ENCODE results near the gene CENPP.

CENPP gene

DNA sequence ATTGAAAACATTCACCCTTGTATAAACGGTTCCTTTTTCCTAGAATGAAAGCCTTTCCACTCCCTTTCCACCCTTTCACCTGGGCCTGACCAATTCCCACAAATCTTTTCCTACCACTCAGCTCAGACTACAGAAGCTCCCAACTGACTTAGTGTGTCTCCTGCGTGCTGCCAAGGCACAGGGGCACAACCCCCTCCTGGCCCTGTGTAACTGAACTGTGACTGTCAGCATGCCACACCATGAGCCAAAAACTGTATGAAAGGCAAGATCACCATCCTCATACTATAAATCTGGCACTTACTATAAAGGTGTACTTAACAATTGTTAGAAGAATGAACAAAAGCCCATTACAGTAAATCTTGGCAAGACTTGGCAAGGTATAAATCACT, 12.1 kb upstream of the CENPP start:
- DNase-seq (ENCODE audit: low spot score), result no peak

DNA sequence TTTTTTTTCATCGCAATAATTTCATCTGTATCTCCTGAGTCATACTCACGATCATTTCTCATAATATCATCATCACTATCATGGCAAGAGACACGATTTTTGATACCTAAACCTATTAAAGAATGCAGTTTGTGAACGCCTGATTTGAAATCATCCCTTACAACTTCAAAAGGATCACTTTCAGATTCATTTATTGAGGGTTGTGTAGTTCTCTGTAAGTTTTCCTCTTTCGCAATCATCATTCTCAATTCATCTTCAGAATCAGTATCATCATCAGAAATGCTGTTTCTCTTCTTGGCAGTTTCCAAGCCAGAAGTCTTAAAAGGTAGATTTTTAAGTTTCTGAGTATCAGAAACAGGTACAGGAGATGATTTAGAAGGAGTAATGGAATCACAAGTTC, 10.3 kb upstream of the CENPP start:
- no peak for DNase-seq (ENCODE audit: low spot score)

DNA sequence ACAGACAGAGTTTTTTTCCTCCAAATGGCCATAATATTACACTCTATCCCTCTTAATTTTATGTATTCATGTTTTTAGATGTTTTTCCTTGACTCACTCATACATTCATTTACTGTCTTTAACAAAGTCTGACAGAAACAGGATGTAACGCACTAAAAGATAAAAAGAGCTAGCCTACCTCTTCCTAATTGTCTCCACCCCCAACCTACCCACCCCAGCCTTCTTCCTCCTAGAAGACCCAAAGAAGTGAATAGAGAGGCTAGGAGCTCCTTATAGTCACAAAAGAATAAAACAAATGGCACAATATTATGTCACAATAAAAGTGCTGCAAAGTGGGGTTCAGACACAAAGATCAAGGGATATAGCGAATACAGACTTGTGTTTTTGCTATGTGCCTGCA, 1.3 kb upstream of the CENPP start:
- DNase-seq (ENCODE audit: low spot score), result no peak

DNA sequence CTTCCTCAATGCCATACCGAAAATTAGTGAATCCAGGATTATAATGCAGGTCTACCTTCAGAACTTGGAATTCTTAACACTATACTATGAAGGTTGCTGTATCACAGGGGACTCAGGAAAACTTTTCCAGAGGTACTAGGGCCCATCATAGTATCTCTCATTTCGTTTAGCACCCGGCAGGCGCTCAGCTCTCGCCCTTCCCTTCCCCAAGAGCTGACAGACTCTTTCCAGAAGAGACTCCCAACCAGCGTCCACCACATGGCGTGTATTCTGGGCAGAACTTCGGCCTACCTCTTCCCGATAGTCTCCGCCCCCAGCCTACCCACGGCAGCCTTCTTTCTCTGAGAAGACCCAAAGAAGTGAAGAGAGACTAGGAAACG, 874 bp upstream of the CENPP start:
- no peak for DNase-seq (ENCODE audit: low spot score)

DNA sequence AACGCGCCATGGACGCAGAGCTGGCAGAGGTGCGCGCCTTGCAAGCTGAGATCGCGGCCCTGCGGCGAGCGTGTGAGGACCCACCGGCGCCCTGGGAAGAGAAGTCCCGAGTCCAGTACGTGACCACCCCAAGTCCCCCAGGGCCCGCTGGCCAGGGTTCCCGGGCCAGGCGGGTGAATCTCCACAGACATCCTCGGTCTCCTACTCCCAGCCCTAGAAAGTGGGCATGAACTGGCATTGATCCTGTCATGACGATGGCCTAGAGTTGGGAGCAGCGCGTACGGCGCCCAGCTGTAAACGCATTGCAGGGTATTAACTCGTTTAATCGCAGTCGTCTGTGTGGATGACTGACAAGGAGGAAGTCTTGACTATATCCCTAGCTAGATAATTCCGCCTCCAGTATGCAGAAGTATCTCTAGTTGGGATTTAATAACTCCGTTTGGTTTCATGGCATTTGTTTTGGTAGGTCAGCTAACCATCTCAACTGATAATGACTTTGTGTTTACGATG, 293 bp downstream of the CENPP start:
- no peak for DNase-seq (ENCODE audit: low spot score)

DNA sequence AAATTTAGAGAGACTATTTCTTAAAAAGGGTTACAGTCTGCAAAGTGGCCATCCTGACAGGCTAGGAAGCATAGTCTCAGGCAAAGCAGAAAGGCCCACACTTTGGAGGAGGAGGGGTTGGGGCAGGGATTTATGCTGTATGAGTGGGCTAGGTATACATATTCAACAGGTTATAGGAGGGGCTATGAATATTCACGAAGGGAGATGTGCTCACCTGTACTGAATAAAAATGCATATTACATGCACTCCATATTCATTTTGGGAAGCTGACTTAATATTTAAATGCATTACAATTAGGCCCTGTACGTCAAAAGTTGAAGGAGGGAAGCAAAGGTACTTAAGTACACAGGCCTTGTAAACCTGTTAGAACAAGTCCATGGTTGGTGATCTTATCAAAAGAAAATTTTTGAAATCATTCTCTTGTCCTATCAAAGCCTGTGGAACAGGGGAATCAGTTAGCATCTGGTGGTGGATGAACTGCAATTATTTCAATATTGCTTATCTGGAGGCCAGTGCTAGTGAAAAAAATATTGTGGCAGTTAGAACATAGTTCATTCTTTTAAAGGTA, 1.6 kb downstream of the CENPP start:
- DNase-seq (ENCODE audit: low spot score), result no peak

DNA sequence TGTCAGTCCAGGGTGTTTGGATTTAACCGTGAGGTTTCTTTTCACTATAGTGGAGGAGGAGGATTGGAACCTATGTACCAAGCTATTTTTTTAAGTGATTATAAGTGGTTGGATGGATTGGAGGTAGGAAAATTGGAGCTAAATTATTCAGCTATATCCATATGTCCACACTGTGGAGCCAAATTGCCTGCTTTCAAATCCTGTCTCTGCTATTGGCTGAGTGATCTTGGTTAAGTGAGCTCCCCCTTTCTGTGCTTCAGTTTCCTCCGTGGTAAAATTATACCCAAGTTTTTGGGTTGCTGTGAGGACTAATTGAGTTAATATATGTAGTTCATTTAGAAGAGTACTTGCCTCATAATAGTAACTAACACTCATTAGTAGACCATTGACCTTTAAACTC, 2.5 kb downstream of the CENPP start:
- peak; percentile 48 for DNase-seq (ENCODE audit: low spot score)

DNA sequence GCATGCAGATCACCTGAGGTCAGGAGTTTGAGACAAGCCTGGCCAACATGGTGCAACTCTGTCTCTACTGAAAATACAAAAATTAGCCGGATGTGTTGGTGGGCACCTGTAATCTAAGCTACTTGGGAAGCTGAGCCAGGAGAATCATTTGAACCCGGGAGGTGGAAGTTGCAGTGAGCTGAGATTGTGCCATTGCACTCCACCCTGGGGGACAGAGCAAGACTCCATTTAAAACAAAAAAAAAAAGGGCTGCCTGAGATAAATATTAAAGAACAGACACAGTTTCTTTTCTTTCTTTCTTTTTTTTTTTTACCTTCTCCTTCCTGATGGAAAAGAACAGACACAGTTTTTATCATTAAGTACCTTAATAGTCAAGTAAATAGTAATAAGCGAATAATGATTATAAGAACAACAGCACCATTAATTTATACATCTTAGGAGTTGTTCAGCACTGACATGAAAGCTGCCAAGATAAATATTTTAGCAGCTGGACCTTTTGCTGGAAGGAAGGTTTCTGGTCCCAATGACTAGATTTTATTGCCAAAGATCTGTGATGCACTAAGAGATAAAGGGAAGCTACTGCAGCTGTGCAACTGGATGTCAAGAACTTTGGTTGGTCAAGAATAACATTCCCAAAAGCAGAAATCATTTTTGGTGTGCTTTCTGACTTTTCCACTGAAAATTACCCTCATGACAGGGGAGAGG, 7.0 kb downstream of the CENPP start:
- no peak for DNase-seq (ENCODE audit: low spot score)

DNA sequence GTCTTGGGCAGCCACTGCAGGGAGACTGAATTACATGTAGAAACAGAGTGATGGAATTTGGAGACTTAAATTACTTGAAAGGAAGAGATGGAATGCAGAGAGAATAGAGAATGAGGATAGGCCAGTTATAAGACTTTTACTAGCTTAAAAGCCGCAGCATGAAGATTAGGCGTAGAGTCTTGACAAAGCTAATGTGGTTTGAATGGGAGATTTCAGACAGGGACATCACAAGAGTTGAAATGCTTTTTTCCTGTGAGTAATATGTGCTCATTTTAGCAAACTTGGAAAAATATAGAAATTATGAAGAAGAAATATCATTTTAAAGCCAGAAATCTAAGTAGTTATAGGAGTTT, 7.5 kb downstream of the CENPP start:
- DNase-seq (ENCODE audit: low spot score), result no peak

DNA sequence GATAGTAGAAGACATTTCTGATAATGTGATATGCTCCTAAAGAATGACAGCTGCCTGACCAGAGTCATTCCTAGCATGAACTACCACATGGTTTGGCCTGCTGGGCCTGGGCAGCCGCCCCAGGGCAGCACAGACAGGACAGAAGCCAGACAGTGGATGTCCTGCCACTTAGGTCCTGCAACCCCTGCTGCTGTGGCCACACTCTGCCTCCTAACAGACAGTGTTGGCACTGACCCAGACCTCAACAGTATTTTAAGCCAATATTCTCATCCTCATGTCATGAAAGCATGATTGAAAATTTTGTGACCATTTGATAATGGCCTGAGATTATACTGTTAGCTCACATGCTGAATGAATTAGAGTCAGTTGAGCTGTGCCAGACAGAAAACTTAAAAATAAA, 15.8 kb downstream of the CENPP start:
- no peak for DNase-seq (ENCODE audit: low spot score)

DNA sequence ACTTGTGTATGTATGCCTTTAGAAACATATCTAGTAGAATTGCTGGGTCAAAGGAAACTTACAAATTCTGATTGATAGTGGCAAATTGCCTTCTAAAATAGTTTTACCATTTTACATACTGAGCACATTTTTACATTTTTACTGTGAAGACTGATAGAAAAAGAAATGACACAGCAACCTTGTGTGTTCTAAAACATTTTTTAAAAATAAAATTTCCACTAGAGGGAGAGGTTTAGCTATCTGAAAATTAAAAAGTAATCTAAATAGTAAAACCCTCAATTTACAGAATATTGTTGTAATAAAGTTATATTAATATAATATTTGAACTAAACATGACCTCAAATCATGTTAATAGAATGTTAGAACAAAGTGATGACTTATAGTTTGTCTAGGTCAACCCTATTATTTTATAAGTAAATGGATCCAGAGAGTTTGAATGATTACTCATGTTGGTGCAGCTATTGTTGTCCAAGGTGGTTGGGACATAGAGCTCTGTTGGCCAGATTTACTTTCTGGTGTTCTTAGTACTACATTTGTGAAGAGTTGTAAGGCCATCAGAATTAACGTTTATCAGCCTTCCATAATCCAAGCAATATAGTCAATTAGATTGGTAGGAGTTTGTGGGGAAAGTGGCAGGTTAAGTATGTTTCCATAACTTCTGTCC, 17.2 kb downstream of the CENPP start:
- no peak for DNase-seq (ENCODE audit: low spot score)

DNA sequence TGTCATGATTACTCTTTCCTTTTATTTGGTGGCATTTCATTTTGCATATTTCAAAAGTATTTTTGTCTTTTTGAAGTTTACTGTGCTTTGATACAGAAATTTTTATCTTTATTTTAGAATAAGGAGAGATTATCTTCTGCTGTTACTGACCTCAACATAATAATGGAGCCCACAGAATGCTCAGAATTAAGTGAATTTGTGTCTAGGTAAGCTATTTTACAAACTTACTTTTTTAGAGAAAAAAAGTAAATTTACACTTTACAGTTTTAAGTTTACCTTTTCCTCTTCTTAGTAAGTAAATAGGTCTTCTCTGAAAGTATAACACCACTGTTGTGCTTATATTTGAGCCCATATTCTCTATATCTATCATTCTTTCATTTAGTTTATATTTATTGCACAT, 19.8 kb downstream of the CENPP start:
- no peak for DNase-seq (ENCODE audit: low spot score)

DNA sequence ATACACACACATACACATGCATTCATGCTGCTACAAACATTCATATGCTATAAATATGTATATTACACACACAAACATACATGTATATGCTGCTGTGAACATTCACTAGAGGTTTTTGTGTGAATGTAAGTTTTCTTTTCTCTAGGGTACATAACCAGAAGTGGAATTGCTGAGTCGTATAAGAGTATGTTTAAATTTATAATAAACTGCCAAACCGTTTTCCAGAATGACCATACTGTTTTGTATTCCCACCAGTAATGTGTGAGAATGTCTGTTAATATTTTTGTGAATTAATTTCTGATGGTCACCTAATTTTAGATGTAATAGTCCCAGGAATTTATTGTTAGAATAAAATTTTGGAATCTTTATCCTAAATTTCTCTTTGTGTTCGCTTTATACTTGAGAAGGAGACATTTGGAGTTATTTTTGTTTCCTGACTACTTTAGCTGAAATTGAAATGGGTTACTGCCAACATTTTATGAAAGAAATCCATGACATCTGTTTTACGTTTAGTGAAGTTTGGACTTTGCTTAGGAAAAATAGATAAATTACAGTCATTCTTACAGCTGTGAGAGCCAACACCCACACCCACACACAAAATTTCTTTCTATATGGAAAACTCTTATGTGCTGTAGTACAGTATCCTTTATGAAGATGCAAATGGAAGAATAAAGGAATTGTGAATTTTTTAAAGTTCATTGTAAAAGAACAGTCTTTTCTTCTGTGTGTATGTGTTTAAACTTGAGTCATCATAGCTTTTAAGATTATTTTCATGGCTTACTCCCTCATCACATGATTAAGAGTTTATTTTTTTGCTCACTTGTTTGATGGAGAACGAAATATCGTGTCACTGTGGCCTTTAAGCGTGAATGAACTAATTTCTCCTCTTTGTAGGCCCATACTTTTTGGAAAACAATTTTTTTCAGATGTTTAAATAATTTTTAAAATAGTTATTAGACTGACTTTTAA, 24.3 kb downstream of the CENPP start:
- DNase-seq (ENCODE audit: low spot score), result no peak

DNA sequence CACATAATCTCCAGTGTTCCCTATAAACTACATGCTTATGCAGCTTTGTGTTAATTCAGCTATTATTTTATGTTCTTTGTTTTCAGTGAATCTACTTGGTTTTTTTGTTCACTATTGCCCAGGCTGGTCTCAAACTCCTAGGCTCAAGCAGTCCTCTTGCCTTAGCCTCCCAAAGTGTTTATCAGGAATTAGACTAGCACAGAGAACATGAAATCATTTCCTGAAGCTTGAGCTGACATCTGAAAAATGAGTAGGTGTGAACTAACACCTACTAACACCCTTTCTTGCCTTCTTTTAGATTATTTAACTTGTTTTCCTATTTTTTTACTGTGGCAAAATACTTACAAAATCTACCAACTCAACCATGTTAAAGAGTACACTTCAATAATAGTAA, 25.0 kb downstream of the CENPP start:
- DNase-seq (ENCODE audit: low spot score), result no peak

DNA sequence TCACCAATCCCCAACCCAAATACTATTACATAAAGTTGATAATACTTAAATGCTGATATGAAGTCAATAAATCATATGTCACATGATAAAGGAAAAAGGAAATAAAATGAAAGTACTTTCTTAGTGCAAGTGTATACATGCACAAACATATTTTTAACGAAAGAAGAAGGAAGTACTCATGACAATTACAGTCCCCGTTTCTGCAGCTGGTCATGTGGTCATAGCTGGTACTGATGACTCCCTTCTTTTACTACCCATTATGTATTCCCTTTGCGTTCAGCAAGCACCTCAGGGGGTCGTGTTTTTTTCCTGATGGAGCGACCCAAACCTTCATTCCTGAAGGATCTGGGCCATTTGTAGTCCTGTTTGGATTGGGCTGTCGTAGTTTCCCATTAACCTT, 27.3 kb downstream of the CENPP start:
- DNase-seq (ENCODE audit: low spot score), result no peak

DNA sequence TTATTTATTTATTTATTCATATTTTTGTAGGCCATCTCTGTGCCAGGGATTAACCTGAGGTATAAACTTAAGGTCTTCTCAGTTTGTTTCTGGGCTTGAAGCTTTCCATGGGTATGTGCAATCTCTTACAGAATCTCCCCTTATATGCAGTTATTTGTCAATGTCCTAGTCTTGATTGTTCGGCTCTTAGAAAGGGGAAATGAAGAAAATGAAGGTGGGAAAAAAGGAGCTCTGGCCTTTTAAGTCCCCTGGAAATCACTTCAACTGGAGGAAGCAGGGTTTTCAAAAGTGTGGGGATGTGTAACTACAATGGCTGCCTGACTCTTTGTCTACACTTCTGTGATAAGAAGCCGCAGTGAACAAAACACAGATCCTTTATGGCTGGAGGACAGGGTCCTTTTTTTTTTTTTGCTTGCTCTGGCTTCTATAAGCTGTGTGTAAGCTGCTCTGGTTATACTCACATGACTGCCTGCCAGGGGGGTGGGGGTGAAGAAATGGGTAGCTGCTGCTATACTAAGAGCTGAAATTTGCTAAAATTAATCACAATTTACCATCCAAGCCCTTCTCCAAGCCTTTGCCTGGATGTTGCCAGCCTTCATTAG, 33.7 kb downstream of the CENPP start:
- no peak for DNase-seq (ENCODE audit: low spot score)

DNA sequence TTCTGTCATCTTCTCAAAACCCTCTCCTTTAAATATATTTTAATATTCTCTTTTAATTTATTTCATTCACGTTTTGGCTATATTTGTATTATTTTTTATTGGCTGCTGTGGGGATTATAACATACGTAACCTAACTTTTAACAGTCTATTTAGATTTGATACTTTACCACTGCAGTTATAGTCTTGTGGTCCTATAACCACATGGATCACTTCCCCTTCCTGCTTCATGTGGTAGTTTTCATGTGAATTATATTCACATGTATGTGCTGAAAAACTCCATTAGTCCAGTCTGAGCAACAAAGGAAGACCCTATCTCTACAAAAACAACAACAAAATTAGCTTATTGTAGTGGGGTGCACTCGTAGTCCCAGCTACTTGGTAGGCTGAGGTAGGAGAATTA, 34.3 kb downstream of the CENPP start:
- no peak for DNase-seq (ENCODE audit: low spot score)

DNA sequence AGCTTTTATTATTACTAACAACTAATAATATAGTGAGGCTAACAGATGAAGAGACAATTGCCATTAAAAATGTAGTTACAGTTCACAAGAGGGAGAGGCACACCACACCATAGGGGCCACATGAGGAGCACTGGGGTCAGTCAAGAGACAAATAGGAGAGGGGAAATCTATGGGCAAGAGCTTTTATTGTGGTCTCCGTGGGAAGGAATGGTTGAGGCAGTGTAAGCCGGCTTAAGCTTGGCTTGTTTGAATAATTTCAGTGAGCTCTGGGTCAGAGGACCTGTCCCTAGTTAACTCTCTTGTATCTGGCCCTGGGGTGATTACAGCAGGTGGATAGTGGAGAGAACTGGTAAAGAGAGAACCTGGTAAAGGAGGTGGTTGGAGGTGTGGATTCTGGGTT, 43.3 kb downstream of the CENPP start:
- no peak for DNase-seq (ENCODE audit: low spot score)

DNA sequence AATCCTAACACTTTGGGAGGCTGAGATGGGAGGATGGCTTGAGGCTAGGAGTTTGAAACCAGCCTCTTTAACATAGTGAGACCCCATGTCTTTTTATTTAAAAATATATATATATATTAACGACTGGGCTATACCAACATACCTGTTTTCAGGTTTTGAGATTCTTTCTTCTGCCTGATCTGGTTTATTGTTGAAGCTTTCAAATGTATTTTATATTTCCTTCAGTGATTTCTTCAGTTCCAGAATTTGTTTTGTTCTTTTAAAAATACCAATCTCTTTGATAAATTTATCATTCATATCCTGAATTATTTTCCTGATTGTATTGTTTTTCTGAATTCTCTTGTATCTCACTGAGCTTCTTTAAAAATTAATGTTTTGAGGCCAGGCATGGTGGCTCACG, 47.4 kb downstream of the CENPP start:
- no peak for DNase-seq (ENCODE audit: low spot score)

DNA sequence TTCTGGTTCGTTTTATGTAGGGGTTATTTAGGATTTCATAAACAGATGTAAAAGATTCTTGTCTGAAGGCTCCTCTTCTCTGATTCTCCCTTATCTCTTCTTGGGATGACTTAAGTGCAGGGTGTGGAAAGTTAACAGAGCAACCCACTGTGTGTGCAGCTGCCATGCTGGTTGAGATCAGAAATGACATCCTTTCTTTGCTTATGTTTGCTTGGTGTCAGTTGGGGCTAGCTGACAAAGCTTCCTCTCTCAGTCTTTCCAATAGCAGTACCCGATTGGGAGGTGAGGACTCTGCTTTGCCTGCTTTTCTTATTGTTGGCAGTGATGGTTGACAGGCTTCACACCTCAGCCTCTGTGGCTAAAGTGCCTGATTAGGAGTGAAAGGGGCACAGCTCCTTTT, 52.1 kb downstream of the CENPP start:
- DNase-seq (ENCODE audit: low spot score), result no peak

DNA sequence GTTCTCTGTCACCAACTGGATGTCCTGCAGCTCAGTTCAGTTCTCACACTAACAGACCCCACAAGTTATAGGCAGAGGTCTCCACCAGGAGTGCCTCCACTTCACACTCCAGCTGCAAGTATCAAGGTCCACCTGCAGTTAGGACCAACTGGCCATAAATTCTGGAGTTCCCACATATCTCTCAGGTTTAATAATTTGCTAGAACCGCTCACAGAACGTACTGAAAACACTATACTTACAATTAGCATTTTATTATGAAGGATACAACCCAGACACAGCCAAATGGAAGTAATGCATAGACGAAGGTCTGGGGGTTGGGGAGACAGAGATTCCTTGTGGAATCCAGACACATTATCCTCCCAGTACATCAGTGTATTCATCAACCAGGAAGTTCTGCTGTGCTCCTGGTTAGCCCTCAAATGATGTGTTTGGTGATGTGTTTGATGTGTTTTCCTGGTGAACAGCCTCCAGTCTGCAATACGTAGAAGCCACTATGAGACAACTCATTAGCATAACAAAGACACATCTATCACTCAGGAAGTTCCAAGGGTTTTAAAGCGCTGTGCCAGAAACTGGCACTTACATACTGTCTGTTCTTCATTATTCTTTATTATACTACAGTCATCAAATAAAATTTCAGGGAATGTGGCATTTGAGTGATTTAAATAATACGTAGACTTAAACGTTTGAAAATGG, 53.3 kb downstream of the CENPP start:
- peak; percentile 71 for DNase-seq (ENCODE audit: low spot score)

DNA sequence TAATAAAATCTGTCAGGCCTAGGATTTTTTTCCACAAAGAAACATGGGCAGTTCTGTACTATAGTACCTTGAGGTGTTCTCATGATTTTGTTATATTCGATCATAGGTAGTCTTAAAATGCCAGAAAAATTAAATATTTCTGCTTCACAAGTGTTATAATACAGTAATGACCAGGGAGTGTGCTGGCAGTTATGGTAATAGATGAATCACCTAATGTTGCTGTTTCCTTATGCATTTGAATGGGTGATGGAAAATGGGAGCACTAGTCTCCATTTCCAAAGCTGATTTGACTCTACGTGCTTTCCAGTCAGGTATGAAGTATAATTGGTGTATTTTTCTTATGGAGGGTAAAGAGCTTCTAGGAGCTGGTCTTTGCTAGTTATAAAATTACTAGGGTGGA, 54.9 kb downstream of the CENPP start:
- no peak for DNase-seq (ENCODE audit: low spot score)

All from SW480 (cell line).